ENCODE data around the gene SPACA4.

The SPACA4 gene

GRCh38 chr19:48627865-48628314 lies 21.3 kb downstream of the SPACA4 start:
- TF ChIP-seq, protein P1, sequence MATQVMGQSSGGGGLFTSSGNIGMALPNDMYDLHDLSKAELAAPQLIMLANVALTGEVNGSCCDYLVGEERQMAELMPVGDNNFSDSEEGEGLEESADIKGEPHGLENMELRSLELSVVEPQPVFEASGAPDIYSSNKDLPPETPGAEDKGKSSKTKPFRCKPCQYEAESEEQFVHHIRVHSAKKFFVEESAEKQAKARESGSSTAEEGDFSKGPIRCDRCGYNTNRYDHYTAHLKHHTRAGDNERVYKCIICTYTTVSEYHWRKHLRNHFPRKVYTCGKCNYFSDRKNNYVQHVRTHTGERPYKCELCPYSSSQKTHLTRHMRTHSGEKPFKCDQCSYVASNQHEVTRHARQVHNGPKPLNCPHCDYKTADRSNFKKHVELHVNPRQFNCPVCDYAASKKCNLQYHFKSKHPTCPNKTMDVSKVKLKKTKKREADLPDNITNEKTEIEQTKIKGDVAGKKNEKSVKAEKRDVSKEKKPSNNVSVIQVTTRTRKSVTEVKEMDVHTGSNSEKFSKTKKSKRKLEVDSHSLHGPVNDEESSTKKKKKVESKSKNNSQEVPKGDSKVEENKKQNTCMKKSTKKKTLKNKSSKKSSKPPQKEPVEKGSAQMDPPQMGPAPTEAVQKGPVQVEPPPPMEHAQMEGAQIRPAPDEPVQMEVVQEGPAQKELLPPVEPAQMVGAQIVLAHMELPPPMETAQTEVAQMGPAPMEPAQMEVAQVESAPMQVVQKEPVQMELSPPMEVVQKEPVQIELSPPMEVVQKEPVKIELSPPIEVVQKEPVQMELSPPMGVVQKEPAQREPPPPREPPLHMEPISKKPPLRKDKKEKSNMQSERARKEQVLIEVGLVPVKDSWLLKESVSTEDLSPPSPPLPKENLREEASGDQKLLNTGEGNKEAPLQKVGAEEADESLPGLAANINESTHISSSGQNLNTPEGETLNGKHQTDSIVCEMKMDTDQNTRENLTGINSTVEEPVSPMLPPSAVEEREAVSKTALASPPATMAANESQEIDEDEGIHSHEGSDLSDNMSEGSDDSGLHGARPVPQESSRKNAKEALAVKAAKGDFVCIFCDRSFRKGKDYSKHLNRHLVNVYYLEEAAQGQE (IDR thresholded peaks at IDR 0.05; ENCODE audit: low read depth) = no peak
- TF ChIP-seq, protein P2, sequence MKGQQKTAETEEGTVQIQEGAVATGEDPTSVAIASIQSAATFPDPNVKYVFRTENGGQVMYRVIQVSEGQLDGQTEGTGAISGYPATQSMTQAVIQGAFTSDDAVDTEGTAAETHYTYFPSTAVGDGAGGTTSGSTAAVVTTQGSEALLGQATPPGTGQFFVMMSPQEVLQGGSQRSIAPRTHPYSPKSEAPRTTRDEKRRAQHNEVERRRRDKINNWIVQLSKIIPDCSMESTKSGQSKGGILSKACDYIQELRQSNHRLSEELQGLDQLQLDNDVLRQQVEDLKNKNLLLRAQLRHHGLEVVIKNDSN (IDR thresholded peaks at IDR 0.05) = no peak
- TF ChIP-seq RAD21 (IDR thresholded peaks at IDR 0.05; ENCODE audit: low read depth) = no peak
- no peak for TF ChIP-seq TEAD4 (IDR thresholded peaks at IDR 0.05)
- no peak for TF ChIP-seq TCF12 (IDR thresholded peaks at IDR 0.05; ENCODE audit: low read depth)
- no peak for TF ChIP-seq NFIC (IDR thresholded peaks at IDR 0.05)
- no peak for TF ChIP-seq YY1 (IDR thresholded peaks at IDR 0.05; ENCODE audit: low read depth)
- TF ChIP-seq EGR1 (IDR thresholded peaks at IDR 0.05) = no peak

GRCh38 chr19:48628486-48629296 lies 22.1 kb downstream of the SPACA4 start:
- TF ChIP-seq CREB1 (IDR thresholded peaks at IDR 0.05; ENCODE audit: low read depth) (no peak), ZBTB7A (IDR thresholded peaks at IDR 0.05; ENCODE audit: low read depth) (no peak), EP300 (IDR thresholded peaks at IDR 0.05; ENCODE audit: borderline replicate concordance) (no peak), CEBPB (IDR thresholded peaks at IDR 0.05) (no peak)
- TF ChIP-seq, protein P1 (IDR thresholded peaks at IDR 0.05; ENCODE audit: low read depth) = no peak
- TF ChIP-seq, protein P2 (IDR thresholded peaks at IDR 0.05) = no peak

DNA sequence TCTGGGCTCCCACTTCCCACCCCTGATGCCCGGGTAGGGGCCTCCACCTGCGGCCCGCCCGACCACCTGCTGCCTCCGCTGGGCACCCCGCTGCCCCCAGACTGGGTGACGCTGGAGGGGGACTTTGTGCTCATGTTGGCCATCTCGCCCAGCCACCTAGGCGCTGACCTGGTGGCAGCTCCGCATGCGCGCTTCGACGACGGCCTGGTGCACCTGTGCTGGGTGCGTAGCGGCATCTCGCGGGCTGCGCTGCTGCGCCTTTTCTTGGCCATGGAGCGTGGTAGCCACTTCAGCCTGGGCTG lies 22.7 kb downstream of the SPACA4 start:
- no peak for TF ChIP-seq CEBPB (IDR thresholded peaks at IDR 0.05)
- no peak for TF ChIP-seq TEAD4 (IDR thresholded peaks at IDR 0.05)
- TF ChIP-seq EGR1 (IDR thresholded peaks at IDR 0.05) = no peak
- TF ChIP-seq YY1 (IDR thresholded peaks at IDR 0.05; ENCODE audit: low read depth) = no peak
- no peak for TF ChIP-seq NFIC (IDR thresholded peaks at IDR 0.05)
- no peak for TF ChIP-seq MAX (IDR thresholded peaks at IDR 0.05)
- no peak for TF ChIP-seq EP300 (IDR thresholded peaks at IDR 0.05; ENCODE audit: borderline replicate concordance)
- TF ChIP-seq RAD21 (IDR thresholded peaks at IDR 0.05; ENCODE audit: low read depth) = no peak
- TF ChIP-seq ZBTB7A (IDR thresholded peaks at IDR 0.05; ENCODE audit: low read depth) = no peak
- TF ChIP-seq, protein P1 (IDR thresholded peaks at IDR 0.05; ENCODE audit: low read depth) = no peak
- no peak for TF ChIP-seq CREB1 (IDR thresholded peaks at IDR 0.05; ENCODE audit: low read depth)
- no peak for TF ChIP-seq TCF12 (IDR thresholded peaks at IDR 0.05; ENCODE audit: low read depth)
- TF ChIP-seq, protein P2 (IDR thresholded peaks at IDR 0.05) = no peak

- TF ChIP-seq NFIC (IDR thresholded peaks at IDR 0.05) (no peak), TEAD4 (IDR thresholded peaks at IDR 0.05) (peak; percentile 51)
Observed at GRCh38 chr19:48629599-48630295, 23.2 kb downstream of the SPACA4 start.
